HL-60 (cell line): ENCODE measurements around the gene ERC2.

ENCODE experiments used
- DNase-seq, 2 experiments: peaks; one replicate each; pipeline ENCODE4 v3.0.0-alpha.2; 2010 to 2020; ENCODE audit warnings: low read depth in 1 of 2, low spot score in 1 of 2
- H3K27ac ChIP-seq: fragments of 250-450 bp; sonication (Bioruptor Pico); replicated peaks from 2 replicates; pipeline ENCODE4 v1.5.1; 2020; ENCODE audit warnings: mild to moderate bottlenecking, moderate library complexity
- H3K27me3 ChIP-seq: fragments of 250-450 bp; sonication (Bioruptor Pico); 2 replicates; pipeline ENCODE4 v1.5.1; 2021; ENCODE audit warnings: mild to moderate bottlenecking, moderate library complexity; ENCODE audit not compliant: insufficient read depth, poor library complexity, severe bottlenecking
- H3K4me3 ChIP-seq: replicated peaks from 2 replicates; pipeline ENCODE4 v1.5.1; 2011; ENCODE audit warnings: mild to moderate bottlenecking, control low read depth, low read length; ENCODE audit not compliant: insufficient read depth
- CTCF ChIP-seq: IDR thresholded peaks from one replicate; pipeline ENCODE4 v1.5.1; 2011; ENCODE audit warnings: low read length, control low read depth, inconsistent platforms; ENCODE audit not compliant: insufficient read depth
- GABPA ChIP-seq: IDR thresholded peaks from 2 replicates; pipeline ENCODE4 v1.6.1; 2012; ENCODE audit warnings: low read depth
- POLR2AphosphoS5 ChIP-seq: IDR thresholded peaks from 2 replicates; pipeline ENCODE4 v1.6.1; 2012; ENCODE audit warnings: low read depth
- REST ChIP-seq: IDR thresholded peaks from 2 replicates; pipeline ENCODE4 v1.6.1; 2012; ENCODE audit warnings: low read depth; ENCODE audit not compliant: insufficient replicate concordance
- SPI1 ChIP-seq: IDR thresholded peaks from 2 replicates; pipeline ENCODE4 v1.6.1; 2012; ENCODE audit warnings: low read depth, mild to moderate bottlenecking, borderline replicate concordance

Gene ERC2

GRCh38 chr3:56452085-56452484 is 16.2 kb downstream of the ERC2 start:
- Histone ChIP-seq H3K27me3 (peaks cover 5% of the 10 kb centered on the region), H3K27ac (no peak overlapping the region), H3K4me3 (no peak overlapping the region)
- no peak for DNase-seq
- no peak for TF ChIP-seq CTCF
- no peak for TF ChIP-seq GABPA
- no peak for TF ChIP-seq SPI1
- TF ChIP-seq POLR2AphosphoS5 = no peak
- TF ChIP-seq REST = no peak

GRCh38 chr3:56443372-56443771 is 24.9 kb downstream of the ERC2 start:
- no peak overlapping the region for H3K4me3 ChIP-seq
- no peak overlapping the region for H3K27ac ChIP-seq
- TF ChIP-seq CTCF = no peak
- no peak for TF ChIP-seq POLR2AphosphoS5
- no peaks in the 10 kb centered on the region for H3K27me3 ChIP-seq
- no peak for DNase-seq

- Histone ChIP-seq H3K27me3 (peaks cover 2% of the 10 kb centered on the region), H3K27ac (no peak overlapping the region), H3K4me3 (no peak overlapping the region)
- TF ChIP-seq SPI1 (no peak), CTCF (no peak), REST (no peak), POLR2AphosphoS5 (no peak), GABPA (no peak)
- no peak for DNase-seq
Observed at GRCh38 chr3:56428667-56429066, 39.6 kb downstream of the ERC2 start.

- DNase-seq = no peak
- no peak overlapping the region for H3K4me3 ChIP-seq
- peaks cover 2% of the 10 kb centered on the region for H3K27me3 ChIP-seq
- no peak overlapping the region for H3K27ac ChIP-seq
- TF ChIP-seq SPI1 = no peak
- TF ChIP-seq REST = no peak
- no peak for TF ChIP-seq GABPA
- TF ChIP-seq POLR2AphosphoS5 = no peak
- no peak for TF ChIP-seq CTCF
Observed at GRCh38 chr3:56424885-56425284, 43.4 kb downstream of the ERC2 start.
